DOHH2 (cell line): Measurements from ENCODE around the gene MUC2.

Source experiments
- H3F3A ChIP-seq: fragments of 200-600 bp; sonication (generic), shearing (Covaris generic); 2 replicates; pipeline ENCODE4 v1.6.0; 2016; ENCODE audit warnings: antibody characterized with exemption, mild to moderate bottlenecking; ENCODE audit not compliant: control insufficient read depth, insufficient read depth
- H3K27ac ChIP-seq: fragments of 200-600 bp; sonication (generic); 2 replicates; pipeline ENCODE4 v1.5.1; 2014; ENCODE audit warnings: low read depth, mild to moderate bottlenecking, low read length, moderate library complexity
- H3K27me3 ChIP-seq: fragments of 200-600 bp; sonication (generic); 2 replicates; pipeline ENCODE4 v1.6.1; 2014; ENCODE audit warnings: mild to moderate bottlenecking, low read length, mixed read lengths; ENCODE audit not compliant: control insufficient read depth
- H3K36me3 ChIP-seq: fragments of 200-600 bp; sonication (generic); 2 replicates; pipeline ENCODE4 v1.6.1; 2014; ENCODE audit warnings: mild to moderate bottlenecking, low read length, moderate library complexity, mixed read lengths; ENCODE audit not compliant: control insufficient read depth
- H3K4me1 ChIP-seq: fragments of 200-600 bp; sonication (generic); 2 replicates; pipeline ENCODE4 v1.6.1; 2014; ENCODE audit warnings: mild to moderate bottlenecking, low read length, mixed read lengths; ENCODE audit not compliant: control insufficient read depth
- H3K4me2 ChIP-seq: fragments of 200-600 bp; sonication (generic); 2 replicates; pipeline ENCODE4 v1.6.0; 2014; ENCODE audit warnings: mild to moderate bottlenecking, low read length, moderate library complexity
- H3K4me3 ChIP-seq: fragments of 200-600 bp; sonication (generic); 2 replicates; pipeline ENCODE4 v1.5.1; 2014; ENCODE audit warnings: mild to moderate bottlenecking, low read length, mixed read lengths
- H3K79me2 ChIP-seq: fragments of 200-600 bp; sonication (generic); 2 replicates; pipeline ENCODE4 v1.6.1; 2014; ENCODE audit warnings: mild to moderate bottlenecking, low read length, mixed read lengths; ENCODE audit not compliant: control insufficient read depth
- H3K9me2 ChIP-seq: fragments of 200-600 bp; sonication (generic); replicated peaks from 2 replicates; pipeline ENCODE4 v1.6.1; 2014; ENCODE audit warnings: mild to moderate bottlenecking, low read length, mixed read lengths; ENCODE audit not compliant: control insufficient read depth
- H3K9me3 ChIP-seq: fragments of 200-600 bp; sonication (generic); 2 replicates; pipeline ENCODE4 v1.6.1; 2014; ENCODE audit warnings: antibody characterized with exemption, low read length, mixed read lengths; ENCODE audit not compliant: control insufficient read depth, insufficient read depth
- H4K20me1 ChIP-seq: fragments of 200-600 bp; sonication (generic); 2 replicates; pipeline ENCODE4 v1.6.0; 2014; ENCODE audit warnings: low read depth, mild to moderate bottlenecking, antibody characterized with exemption, low read length, moderate library complexity; ENCODE audit not compliant: control insufficient read depth, insufficient read depth
- CTCF ChIP-seq: fragments of 200-600 bp; sonication (generic); IDR thresholded peaks from one replicate; pipeline ENCODE4 v1.5.1; 2014; ENCODE audit warnings: antibody characterized with exemption, mild to moderate bottlenecking, low read depth, low read length; ENCODE audit not compliant: poor library complexity, severe bottlenecking
- EZH2phosphoT487 ChIP-seq: fragments of 200-600 bp; sonication (generic); IDR thresholded peaks from 2 replicates; pipeline ENCODE4 v1.6.1; 2017; ENCODE audit warnings: borderline replicate concordance, mild to moderate bottlenecking, antibody characterized with exemption, low read length, moderate library complexity, mixed read lengths

MUC2 gene

DNA sequence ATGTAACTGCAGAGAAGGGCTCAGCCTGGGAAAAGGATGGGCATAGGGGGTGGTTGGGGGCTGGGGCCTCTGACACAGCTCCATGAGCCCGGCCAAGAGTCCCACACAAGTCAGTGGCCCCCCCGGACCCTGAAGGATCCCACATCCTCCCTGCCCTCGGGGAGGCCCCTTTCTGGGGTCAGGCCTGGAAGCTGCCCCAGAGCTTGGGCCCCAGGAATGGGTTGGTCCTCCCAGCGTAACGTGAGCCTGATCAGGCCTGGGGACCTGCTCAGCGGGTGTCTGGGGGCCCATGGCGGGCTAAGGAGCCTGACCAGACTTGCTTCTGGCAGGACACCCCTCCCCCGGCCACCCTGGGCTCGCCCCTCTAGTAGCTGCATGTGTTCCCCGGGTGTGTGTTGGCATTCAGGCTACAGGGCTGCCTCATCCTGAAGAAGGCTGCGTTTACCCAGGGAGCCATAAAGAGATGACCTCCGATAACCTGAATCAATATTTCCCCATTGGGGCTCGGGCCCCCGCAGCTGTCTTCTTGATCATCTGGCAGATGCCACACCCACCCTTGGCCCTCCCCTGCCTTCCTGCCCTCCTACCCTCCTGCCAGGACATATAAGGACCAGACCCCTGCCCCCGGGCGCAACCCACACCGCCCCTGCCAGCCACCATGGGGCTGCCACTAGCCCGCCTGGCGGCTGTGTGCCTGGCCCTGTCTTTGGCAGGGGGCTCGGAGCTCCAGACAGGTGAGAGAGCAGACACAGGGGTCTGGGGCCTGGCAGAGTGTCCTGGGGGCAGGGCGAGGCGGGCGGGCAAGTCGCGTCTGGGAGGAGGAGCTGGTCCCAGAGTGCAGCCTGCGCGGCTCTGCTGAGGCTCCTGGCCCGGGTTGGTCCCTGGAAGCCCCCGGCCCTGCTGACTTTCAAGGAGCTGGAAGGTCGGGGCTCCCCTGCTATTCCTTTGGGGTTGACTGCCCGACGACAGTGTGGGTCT, at the start of gene MUC2:
Gene MUC2, plus strand, starts transcription at position 631 of the 978 bp plus-strand sequence.
- no peaks in the 10 kb centered on the region for H3K4me1 ChIP-seq
- H3K27ac ChIP-seq: no peak within 1 kb of the TSS
- TF ChIP-seq CTCF (no peak), EZH2phosphoT487 (no peak)
- no peaks in the 10 kb centered on the region for H3K27me3 ChIP-seq
- H3K4me2 ChIP-seq: no peak within 1 kb of the TSS
- H3K9me2 ChIP-seq: no peaks in the 10 kb centered on the region
- H3F3A ChIP-seq: no peaks in the 10 kb centered on the region
- H4K20me1 ChIP-seq: no peaks in the 10 kb centered on the region
- no peaks in the 10 kb centered on the region for H3K79me2 ChIP-seq
- H3K36me3 ChIP-seq: no peaks in the 10 kb centered on the region
- H3K4me3 ChIP-seq: no peak within 1 kb of the TSS
- H3K9me3 ChIP-seq: peaks cover 9% of the 10 kb centered on the region; the same call in 1 of the 2 replicates

DNA sequence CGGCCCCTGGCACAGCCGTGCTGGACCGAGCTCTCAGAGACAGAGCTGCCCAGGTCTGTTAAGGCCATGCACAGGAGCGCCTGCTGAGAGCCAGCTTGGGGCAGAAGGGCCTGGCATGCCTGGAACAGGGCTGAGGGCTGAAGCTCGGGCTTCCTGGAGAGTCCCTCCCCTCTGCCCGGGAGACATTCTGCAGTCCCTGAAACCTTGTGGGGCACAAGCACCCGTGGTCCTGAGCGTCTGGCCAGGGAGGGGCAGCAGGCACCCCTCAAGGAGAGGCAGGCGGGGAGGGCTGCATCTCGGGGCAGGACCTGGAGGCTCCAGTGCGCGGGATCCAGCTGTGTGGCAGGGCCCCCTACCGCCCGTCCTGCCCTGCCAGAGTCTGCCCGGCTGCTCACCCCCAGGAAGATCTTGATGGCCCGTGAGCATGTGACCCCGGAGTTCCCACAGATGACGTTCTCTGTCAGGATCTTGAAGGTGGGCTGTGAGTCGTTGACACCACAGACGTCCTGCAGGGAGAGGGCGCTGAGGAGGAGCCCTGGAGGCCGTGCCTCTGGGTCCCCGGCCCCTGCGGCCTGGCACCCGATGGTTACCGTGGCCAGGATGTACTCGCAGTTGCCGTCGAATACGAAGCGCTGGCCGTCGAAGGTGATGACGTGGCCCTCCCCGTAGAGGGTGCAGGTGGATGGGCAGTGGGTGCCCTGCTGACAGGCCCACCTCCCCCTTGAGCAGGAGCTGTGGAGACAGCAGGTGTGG, 49.1 kb upstream of the MUC2 start:
- H3K27ac ChIP-seq: no peak overlapping the region
- no peaks in the 10 kb centered on the region for H3K9me2 ChIP-seq
- no peaks in the 10 kb centered on the region for H3K27me3 ChIP-seq
- H3K79me2 ChIP-seq: no peaks in the 10 kb centered on the region
- TF ChIP-seq CTCF: no peak
- no peak for TF ChIP-seq EZH2phosphoT487
- no peaks in the 10 kb centered on the region for H4K20me1 ChIP-seq
- no peaks in the 10 kb centered on the region for H3K4me1 ChIP-seq
- H3F3A ChIP-seq: no peaks in the 10 kb centered on the region
- H3K4me2 ChIP-seq: no peak overlapping the region
- H3K4me3 ChIP-seq: no peak overlapping the region
- no peaks in the 10 kb centered on the region for H3K36me3 ChIP-seq
- H3K9me3 ChIP-seq: no peaks in the 10 kb centered on the region

DNA sequence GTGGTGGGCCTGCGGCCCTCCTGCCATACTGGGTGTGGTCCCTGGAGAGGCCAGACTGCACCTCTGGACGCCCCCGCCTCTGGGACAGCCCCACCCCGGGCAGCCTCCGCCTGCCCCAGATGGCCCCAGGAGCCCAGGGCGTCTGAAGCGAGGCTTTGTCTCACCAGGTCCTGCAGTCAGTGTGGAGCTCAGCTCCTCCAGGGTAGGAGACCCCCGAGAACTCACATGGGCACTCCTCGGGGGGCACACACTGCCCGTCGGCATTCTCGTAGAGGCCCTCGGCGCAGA, 48.6 kb upstream of the MUC2 start:
- H3F3A ChIP-seq: no peaks in the 10 kb centered on the region
- no peak overlapping the region for H3K27ac ChIP-seq
- H3K27me3 ChIP-seq: no peaks in the 10 kb centered on the region
- H3K79me2 ChIP-seq: no peaks in the 10 kb centered on the region
- no peaks in the 10 kb centered on the region for H4K20me1 ChIP-seq
- TF ChIP-seq CTCF (no peak), EZH2phosphoT487 (no peak)
- H3K4me1 ChIP-seq: no peaks in the 10 kb centered on the region
- H3K4me2 ChIP-seq: no peak overlapping the region
- no peaks in the 10 kb centered on the region for H3K36me3 ChIP-seq
- no peaks in the 10 kb centered on the region for H3K9me2 ChIP-seq
- H3K9me3 ChIP-seq: no peaks in the 10 kb centered on the region
- H3K4me3 ChIP-seq: no peak overlapping the region
